Testis (tissue), 3 donors: Measurements from ENCODE around the gene PPP1R13L. TPM values are rescaled to one million over a fixed set of nuclear protein-coding genes. Genes with fewer than 3 reads are reported as not detected.

Experiments used
- DNase-seq: peaks from one replicate; pipeline ENCODE4 v3.0.0-alpha.2; 2019
- H3K27ac ChIP-seq, 2 donors: fragments of 200-600 bp; sonication (generic); one replicate each; pipeline ENCODE4 v1.5.1; 2019
- H3K27me3 ChIP-seq: fragments of 200-600 bp; sonication (generic); one replicate; pipeline ENCODE4 v1.5.1; 2019
- H3K36me3 ChIP-seq: fragments of 200-600 bp; sonication (generic); one replicate; pipeline ENCODE4 v1.5.1; 2017; ENCODE audit warnings: low read depth; ENCODE audit errors: missing control alignments
- H3K4me1 ChIP-seq: fragments of 200-600 bp; sonication (generic); one replicate; pipeline ENCODE4 v1.5.1; 2019
- H3K4me3 ChIP-seq, 2 donors: fragments of 200-600 bp; sonication (generic); one replicate each; pipeline ENCODE4 v1.5.1; 2017 to 2019
- H3K9me3 ChIP-seq: fragments of 200-600 bp; sonication (generic); one replicate; pipeline ENCODE4 v1.5.1; 2017
- POLR2A ChIP-seq: fragments of 450-650 bp; IDR thresholded peaks from one replicate; pipeline ENCODE4 v1.6.1; 2017; ENCODE audit warnings: antibody characterized with exemption, mild to moderate bottlenecking, moderate library complexity
- WGBS, 2 donors: methylation state at CpG; one replicate each; pipeline ENCODE4 v1.1.5; 2018; 5-methylcytosine and 5-hydroxymethylcytosine counted together
- intact Hi-C: fragments of 100-400 bp; cut with DNase I; formaldehyde crosslinking; loops from one replicate; pipeline ENCODE4 v1.15.1; 2023; ENCODE audit warnings: low total_unique reads
- polyA plus RNA-seq: library from polyadenylated mRNA; stranded (reverse); fragments of 350-450 nt; fragmentation: Illumina TruSeq; extraction: RNeasy Lipid Tissue Mini Kit (QIAGEN cat#74804); gene quantifications from one replicate; pipeline ENCODE4 v1.2.3, GENCODE V29; 2014; ENCODE audit warnings: low read depth, low replicate concordance; ENCODE audit not compliant: insufficient read depth
- total RNA-seq, 2 donors: library from RNA; depleted of rRNA; stranded (reverse); fragments of >200 nt; gene quantifications; one replicate each; pipeline ENCODE4 v1.2.3, GENCODE V29; 2016
- TF ChIP-seq, protein P1 (sequence below), 3 experiments: fragments of 450-650 bp in 2 of 3; fragments of 200-600 bp in 1 of 3; sonication (generic) in 1 of 3; IDR thresholded peaks; one replicate each; pipeline ENCODE4 v1.5.1; 2016 to 2019; ENCODE audit warnings: antibody characterized with exemption in 3 of 3, mild to moderate bottlenecking in 2 of 3, moderate library complexity in 1 of 3

PPP1R13L gene
- total and polyA plus RNA-seq, 3 donors from 2014 or later: 9.7 to 13.3 (median 12.2) TPM

DNA sequence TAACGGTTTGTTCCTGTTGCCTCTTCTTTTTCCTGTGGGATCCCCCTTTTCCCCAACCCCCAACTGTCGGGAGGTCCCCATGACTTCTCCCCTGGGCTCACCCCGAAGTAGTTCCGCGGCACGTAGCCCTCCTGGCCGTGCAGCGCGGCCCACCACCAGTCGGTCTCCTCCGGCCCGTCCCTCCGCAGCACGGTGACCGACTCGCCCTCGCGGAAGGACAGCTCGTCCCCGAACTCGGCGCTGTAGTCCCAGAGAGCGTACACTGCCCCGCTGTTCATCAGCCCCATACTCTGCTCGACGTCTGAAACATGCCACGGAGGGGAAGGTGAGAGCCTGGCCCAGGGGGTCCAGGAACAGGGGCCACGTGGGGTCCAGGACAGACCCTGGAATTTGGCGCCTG lies 22.4 kb downstream of the PPP1R13L start:
- Histone ChIP-seq H3K36me3 (no peaks in the 10 kb centered on the region), H3K4me1 (peaks cover 7% of the 10 kb centered on the region), H3K9me3 (no peaks in the 10 kb centered on the region), H3K27me3 (no peaks in the 10 kb centered on the region), H3K4me3 (no peak overlapping the region), H3K27ac (no peak overlapping the region)
- DNase-seq: no peak
- WGBS, 2 donors: 77 to 88% methylated on average over 25 to 29 of the region's 29 CpGs
- intact Hi-C loops: no loop called here
- no peak for TF ChIP-seq POLR2A
- TF ChIP-seq, protein P1, sequence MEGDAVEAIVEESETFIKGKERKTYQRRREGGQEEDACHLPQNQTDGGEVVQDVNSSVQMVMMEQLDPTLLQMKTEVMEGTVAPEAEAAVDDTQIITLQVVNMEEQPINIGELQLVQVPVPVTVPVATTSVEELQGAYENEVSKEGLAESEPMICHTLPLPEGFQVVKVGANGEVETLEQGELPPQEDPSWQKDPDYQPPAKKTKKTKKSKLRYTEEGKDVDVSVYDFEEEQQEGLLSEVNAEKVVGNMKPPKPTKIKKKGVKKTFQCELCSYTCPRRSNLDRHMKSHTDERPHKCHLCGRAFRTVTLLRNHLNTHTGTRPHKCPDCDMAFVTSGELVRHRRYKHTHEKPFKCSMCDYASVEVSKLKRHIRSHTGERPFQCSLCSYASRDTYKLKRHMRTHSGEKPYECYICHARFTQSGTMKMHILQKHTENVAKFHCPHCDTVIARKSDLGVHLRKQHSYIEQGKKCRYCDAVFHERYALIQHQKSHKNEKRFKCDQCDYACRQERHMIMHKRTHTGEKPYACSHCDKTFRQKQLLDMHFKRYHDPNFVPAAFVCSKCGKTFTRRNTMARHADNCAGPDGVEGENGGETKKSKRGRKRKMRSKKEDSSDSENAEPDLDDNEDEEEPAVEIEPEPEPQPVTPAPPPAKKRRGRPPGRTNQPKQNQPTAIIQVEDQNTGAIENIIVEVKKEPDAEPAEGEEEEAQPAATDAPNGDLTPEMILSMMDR (IDR thresholded peaks at IDR 0.05): no peak

DNA sequence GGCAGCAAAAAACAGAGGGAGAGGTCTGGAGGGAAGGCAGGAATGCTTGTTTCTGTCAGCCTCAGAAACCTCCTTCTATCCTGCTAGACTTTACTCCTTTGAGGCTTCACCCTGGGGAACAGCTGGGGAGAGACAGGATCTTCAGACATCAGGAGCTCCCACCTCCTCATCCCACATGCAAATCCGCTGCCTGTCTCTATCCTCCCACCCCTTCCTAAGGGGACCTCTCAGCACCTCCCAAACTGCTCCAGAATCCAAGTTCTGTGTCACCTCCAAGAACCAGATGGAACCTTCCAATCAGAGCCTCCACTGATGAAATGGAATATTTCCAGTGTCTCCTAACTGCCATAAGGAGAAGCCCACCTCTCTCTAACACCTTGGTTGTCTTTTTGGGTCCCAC lies 24.8 kb downstream of the PPP1R13L start:
- intact Hi-C loops: no loop called here
- Histone ChIP-seq H3K9me3 (no peaks in the 10 kb centered on the region), H3K27me3 (no peaks in the 10 kb centered on the region), H3K4me1 (peaks cover 8% of the 10 kb centered on the region), H3K4me3 (no peak overlapping the region), H3K36me3 (no peaks in the 10 kb centered on the region), H3K27ac (no peak overlapping the region)
- WGBS, 2 donors: 59 to 67% methylated on average over 1 of the region's 1 CpG
- DNase-seq: no peak
- no peak for TF ChIP-seq POLR2A
- TF ChIP-seq, protein P1 (IDR thresholded peaks at IDR 0.05): no peak

DNA sequence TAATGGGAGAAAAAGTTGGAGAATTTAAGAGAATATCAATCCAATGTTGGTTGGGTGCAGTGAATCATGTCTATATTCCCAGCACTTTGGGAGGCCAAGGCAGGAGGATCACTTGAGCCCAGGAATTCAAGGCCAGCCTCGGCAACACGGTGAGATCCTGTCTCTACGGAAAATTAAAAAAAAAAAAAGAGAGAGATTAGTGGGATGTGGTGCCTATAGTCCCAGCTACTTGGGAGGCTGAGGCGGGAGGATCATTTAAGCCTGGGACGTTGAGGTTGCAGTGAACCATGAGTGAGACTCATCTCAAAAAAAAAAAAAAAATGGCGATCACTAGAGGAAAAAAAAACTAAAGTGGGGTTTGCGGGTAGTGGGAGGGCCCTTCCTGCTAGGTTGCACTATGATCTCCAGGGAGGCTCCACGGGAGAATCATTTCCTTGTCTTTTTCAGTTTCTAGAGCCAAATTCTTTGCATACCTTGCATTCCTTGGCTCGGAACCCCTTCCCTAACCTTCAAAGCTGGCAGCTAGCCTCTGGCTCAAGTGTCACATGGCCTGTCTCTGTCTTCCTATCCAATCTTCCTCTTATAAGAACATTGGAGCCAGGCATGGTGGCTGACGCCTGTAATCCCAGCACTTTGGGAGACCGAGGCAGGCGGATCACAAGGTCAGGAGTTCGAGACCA lies 28.7 kb downstream of the PPP1R13L start:
- TF ChIP-seq, protein P1 (IDR thresholded peaks at IDR 0.05): no peak
- TF ChIP-seq POLR2A: no peak
- DNase-seq: peak; percentile 87
- no peaks in the 10 kb centered on the region for H3K27me3 ChIP-seq
- no peaks in the 10 kb centered on the region for H3K36me3 ChIP-seq
- H3K4me1 ChIP-seq: peaks cover 11% of the 10 kb centered on the region
- 25 to 38% methylated on average over 13 of the region's 13 CpGs for WGBS, 2 donors
- peak overlapping the region in 1 of 2 donors; percentile 35 for H3K27ac ChIP-seq
- intact Hi-C loops: no loop called here
- H3K4me3 ChIP-seq: no peak overlapping the region
- H3K9me3 ChIP-seq: no peaks in the 10 kb centered on the region

DNA sequence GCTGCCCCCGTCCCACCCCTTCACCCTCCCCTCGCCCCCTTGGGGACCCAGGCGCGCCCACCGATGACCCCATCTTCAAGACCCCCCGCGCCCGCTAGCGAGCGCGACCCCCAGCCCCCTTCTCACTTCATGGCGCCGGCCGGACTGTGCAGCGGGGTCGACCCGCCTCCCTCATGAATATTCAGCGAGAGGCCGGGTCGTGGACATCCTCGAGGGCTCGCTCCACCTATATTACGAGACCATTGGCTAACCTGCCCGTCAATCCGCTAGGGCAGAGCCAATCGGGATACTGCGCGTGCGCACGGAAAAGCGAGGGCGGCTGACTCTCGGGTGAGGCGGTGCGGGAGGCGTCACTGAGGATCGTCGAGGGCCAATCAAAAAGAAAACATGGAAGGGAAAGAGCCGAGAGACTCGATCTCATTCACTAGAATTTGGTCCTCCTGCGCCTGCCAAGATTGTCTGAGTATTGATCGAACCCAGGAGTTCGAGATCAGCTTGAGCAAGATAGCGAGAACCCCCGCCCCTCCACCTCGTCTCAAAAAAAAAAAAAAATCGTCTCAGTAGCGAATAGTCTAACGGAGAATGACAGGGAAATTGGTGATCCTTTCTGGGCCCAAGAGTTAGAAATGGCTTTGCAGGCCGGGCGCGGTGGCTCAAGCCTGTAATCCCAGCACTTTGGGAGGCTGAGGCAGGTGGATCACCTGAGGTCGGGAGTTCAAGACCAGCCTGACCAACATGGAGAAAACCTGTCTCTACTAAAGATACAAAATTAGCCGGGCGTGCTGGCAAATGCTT lies 34.3 kb downstream of the PPP1R13L start, which contains the start of gene ERCC2:
Gene ERCC2 (minus strand): TSS at position 164 of the 795 bp plus-strand sequence. CDS start 33 bp downstream, at position 131.
- Histone ChIP-seq H3K27ac (peak within 1 kb of the TSS; percentile 70 to 85), H3K27me3 (no peaks in the 10 kb centered on the region), H3K4me1 (peaks cover 6% of the 10 kb centered on the region), H3K36me3 (no peaks in the 10 kb centered on the region), H3K9me3 (no peaks in the 10 kb centered on the region), H3K4me3 (peak within 1 kb of the TSS; percentile 71 to 78)
- DNase-seq: peak; percentile 99
- TF ChIP-seq POLR2A: no peak
- TF ChIP-seq, protein P1 (IDR thresholded peaks at IDR 0.05): no peak
- 2 to 3% methylated on average over 37 to 54 of the region's 55 CpGs for WGBS, 2 donors
- intact Hi-C loops: no loop called here
